Neural cell (in vitro differentiated cells): Measurements from ENCODE around the gene LMF2.

Experiments
- EP300 ChIP-seq: fragments of 450-650 bp; conservative IDR thresholded peaks from 2 replicates; pipeline ENCODE4 v1.6.1; 2014; ENCODE audit warnings: antibody characterized with exemption, mild to moderate bottlenecking, moderate library complexity; ENCODE audit not compliant: poor library complexity, severe bottlenecking
- EZH2 ChIP-seq: fragments of 200-600, 300-800 bp; shearing (Covaris generic), sonication (generic); IDR thresholded peaks from 2 replicates; pipeline ENCODE4 v1.6.1; 2014; ENCODE audit warnings: antibody characterized with exemption, low read length, borderline replicate concordance, mild to moderate bottlenecking; ENCODE audit not compliant: insufficient read depth, poor library complexity, severe bottlenecking
- MXI1 ChIP-seq: fragments of 450-650 bp; conservative IDR thresholded peaks from 2 replicates; pipeline ENCODE4 v1.6.1; 2014; ENCODE audit warnings: antibody characterized with exemption, mild to moderate bottlenecking; ENCODE audit not compliant: poor library complexity, severe bottlenecking
- POLR2AphosphoS5 ChIP-seq: IDR thresholded peaks from 2 replicates; pipeline ENCODE4 v1.6.1; 2012
- RAD21 ChIP-seq: fragments of 450-650 bp; conservative IDR thresholded peaks from 2 replicates; pipeline ENCODE4 v1.6.1; 2014; ENCODE audit warnings: antibody characterized with exemption, mild to moderate bottlenecking, moderate library complexity
- TAF1 ChIP-seq: IDR thresholded peaks from 2 replicates; pipeline ENCODE4 v1.6.1; 2012; ENCODE audit warnings: low read depth
- TF ChIP-seq, protein P1 (sequence below): fragments of 450-650 bp; IDR thresholded peaks from 2 replicates; pipeline ENCODE4 v1.5.1; 2014; ENCODE audit warnings: antibody characterized with exemption, mild to moderate bottlenecking, moderate library complexity; ENCODE audit not compliant: poor library complexity, severe bottlenecking
- TF ChIP-seq, protein P2 (sequence below): IDR thresholded peaks from 2 replicates; pipeline ENCODE4 v1.6.1; 2012; ENCODE audit warnings: borderline replicate concordance

GRCh38 chr22:50528682-50529415 lies 21.3 kb upstream of the LMF2 start:
- TF ChIP-seq, protein P1, sequence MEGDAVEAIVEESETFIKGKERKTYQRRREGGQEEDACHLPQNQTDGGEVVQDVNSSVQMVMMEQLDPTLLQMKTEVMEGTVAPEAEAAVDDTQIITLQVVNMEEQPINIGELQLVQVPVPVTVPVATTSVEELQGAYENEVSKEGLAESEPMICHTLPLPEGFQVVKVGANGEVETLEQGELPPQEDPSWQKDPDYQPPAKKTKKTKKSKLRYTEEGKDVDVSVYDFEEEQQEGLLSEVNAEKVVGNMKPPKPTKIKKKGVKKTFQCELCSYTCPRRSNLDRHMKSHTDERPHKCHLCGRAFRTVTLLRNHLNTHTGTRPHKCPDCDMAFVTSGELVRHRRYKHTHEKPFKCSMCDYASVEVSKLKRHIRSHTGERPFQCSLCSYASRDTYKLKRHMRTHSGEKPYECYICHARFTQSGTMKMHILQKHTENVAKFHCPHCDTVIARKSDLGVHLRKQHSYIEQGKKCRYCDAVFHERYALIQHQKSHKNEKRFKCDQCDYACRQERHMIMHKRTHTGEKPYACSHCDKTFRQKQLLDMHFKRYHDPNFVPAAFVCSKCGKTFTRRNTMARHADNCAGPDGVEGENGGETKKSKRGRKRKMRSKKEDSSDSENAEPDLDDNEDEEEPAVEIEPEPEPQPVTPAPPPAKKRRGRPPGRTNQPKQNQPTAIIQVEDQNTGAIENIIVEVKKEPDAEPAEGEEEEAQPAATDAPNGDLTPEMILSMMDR = no peak
- TF ChIP-seq EP300 = no peak
- no peak for TF ChIP-seq TAF1
- no peak for TF ChIP-seq RAD21
- TF ChIP-seq, protein P2, sequence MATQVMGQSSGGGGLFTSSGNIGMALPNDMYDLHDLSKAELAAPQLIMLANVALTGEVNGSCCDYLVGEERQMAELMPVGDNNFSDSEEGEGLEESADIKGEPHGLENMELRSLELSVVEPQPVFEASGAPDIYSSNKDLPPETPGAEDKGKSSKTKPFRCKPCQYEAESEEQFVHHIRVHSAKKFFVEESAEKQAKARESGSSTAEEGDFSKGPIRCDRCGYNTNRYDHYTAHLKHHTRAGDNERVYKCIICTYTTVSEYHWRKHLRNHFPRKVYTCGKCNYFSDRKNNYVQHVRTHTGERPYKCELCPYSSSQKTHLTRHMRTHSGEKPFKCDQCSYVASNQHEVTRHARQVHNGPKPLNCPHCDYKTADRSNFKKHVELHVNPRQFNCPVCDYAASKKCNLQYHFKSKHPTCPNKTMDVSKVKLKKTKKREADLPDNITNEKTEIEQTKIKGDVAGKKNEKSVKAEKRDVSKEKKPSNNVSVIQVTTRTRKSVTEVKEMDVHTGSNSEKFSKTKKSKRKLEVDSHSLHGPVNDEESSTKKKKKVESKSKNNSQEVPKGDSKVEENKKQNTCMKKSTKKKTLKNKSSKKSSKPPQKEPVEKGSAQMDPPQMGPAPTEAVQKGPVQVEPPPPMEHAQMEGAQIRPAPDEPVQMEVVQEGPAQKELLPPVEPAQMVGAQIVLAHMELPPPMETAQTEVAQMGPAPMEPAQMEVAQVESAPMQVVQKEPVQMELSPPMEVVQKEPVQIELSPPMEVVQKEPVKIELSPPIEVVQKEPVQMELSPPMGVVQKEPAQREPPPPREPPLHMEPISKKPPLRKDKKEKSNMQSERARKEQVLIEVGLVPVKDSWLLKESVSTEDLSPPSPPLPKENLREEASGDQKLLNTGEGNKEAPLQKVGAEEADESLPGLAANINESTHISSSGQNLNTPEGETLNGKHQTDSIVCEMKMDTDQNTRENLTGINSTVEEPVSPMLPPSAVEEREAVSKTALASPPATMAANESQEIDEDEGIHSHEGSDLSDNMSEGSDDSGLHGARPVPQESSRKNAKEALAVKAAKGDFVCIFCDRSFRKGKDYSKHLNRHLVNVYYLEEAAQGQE = no peak
- no peak for TF ChIP-seq EZH2
- no peak for TF ChIP-seq MXI1
- no peak for TF ChIP-seq POLR2AphosphoS5
